Measurements from ENCODE around the gene STX16. TPM values are rescaled to one million over a fixed set of nuclear protein-coding genes. Genes with fewer than 3 reads are reported as not detected.

Gene STX16
- total and polyA plus RNA-seq, 2 donors (not counting 1 experiment from before 2014, with no cell fraction given) = 110 to 117 TPM

- no peak overlapping the region for H3K27ac ChIP-seq (ENCODE audit: low read length in 2 of 2)
- no peaks in the 10 kb centered on the region for H3K4me1 Mint-ChIP-seq
- no peaks in the 10 kb centered on the region for H3K9me3 Mint-ChIP-seq (ENCODE audit: insufficient read depth)
- DNase-seq (no peak), ATAC-seq (ENCODE audit: low read depth) (no peak)
- intact Hi-C loops (cut with micrococcal nuclease) = no loop called here
- no peak overlapping the region for H2AFZ ChIP-seq (ENCODE audit: insufficient read depth, low read depth, low read length, poor library complexity, severe bottlenecking)
- no peaks in the 10 kb centered on the region for H4K20me1 ChIP-seq (ENCODE audit: control insufficient read depth, insufficient read depth, low read length, poor library complexity, severe bottlenecking)
- H3K9ac ChIP-seq (ENCODE audit: low read length) = no peak overlapping the region
- no peaks in the 10 kb centered on the region for H3K79me2 ChIP-seq (ENCODE audit: control insufficient read depth, insufficient read depth, low read length)
- no peak overlapping the region for H3K4me3 Mint-ChIP-seq
- no peak for TF ChIP-seq EZH2 (IDR thresholded peaks at IDR 0.05; ENCODE audit: borderline replicate concordance, insufficient read depth, low read depth, low read length, poor library complexity, severe bottlenecking)
- TF ChIP-seq, protein P1, sequence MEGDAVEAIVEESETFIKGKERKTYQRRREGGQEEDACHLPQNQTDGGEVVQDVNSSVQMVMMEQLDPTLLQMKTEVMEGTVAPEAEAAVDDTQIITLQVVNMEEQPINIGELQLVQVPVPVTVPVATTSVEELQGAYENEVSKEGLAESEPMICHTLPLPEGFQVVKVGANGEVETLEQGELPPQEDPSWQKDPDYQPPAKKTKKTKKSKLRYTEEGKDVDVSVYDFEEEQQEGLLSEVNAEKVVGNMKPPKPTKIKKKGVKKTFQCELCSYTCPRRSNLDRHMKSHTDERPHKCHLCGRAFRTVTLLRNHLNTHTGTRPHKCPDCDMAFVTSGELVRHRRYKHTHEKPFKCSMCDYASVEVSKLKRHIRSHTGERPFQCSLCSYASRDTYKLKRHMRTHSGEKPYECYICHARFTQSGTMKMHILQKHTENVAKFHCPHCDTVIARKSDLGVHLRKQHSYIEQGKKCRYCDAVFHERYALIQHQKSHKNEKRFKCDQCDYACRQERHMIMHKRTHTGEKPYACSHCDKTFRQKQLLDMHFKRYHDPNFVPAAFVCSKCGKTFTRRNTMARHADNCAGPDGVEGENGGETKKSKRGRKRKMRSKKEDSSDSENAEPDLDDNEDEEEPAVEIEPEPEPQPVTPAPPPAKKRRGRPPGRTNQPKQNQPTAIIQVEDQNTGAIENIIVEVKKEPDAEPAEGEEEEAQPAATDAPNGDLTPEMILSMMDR (IDR thresholded peaks at IDR 0.05) = no peak
- peaks cover 40% of the 10 kb centered on the region for H3K27me3 Mint-ChIP-seq
- ChIA-PET POLR2A (no interaction called here), CTCF (interaction anchor here (0.8 kb wide), 1 partner anchor 29 kb away, joined by 3 read pairs; no protein-coding TSS in a partner anchor)
- H3K4me2 ChIP-seq (replicated peaks; ENCODE audit: low read depth, low read length, poor library complexity, severe bottlenecking) = no peak overlapping the region
- H3K27me3 ChIP-seq (replicated peaks in 1 of 4; ENCODE audit: control extremely low read depth in 1 of 4, control insufficient read depth in 3 of 4, insufficient read depth in 4 of 4, low read length in 3 of 4) = peaks cover 0 to 5% (median 0%) of the 10 kb centered on the region in 4 experiments
- H3K27ac Mint-ChIP-seq = no peak overlapping the region
- no peaks in the 10 kb centered on the region for H3K4me1 ChIP-seq (ENCODE audit: control insufficient read depth in 2 of 2, insufficient read depth in 2 of 2, low read length in 2 of 2)
- no peak overlapping the region for H3K4me3 ChIP-seq (ENCODE audit: control extremely low read depth in 1 of 5, extremely low read depth in 1 of 5, insufficient read depth in 1 of 5, low read depth in 2 of 5, low read length in 4 of 5)
- 92% methylated on average over 13 of the region's 13 CpGs for WGBS (ENCODE audit: insufficient coverage)
- H3K9me3 ChIP-seq (ENCODE audit: control extremely low read depth in 1 of 3, control insufficient read depth in 2 of 3, insufficient read depth in 1 of 3, low read length in 2 of 3) = peaks cover 0 to 8% (median 0%) of the 10 kb centered on the region in 3 donors
- H3K36me3 ChIP-seq (replicated peaks in 1 of 2; ENCODE audit: control extremely low read depth in 1 of 2, control insufficient read depth in 1 of 2, extremely low read depth in 1 of 2, insufficient read depth in 2 of 2, low read length in 1 of 2) = no peaks in the 10 kb centered on the region
Measured at GRCh38 chr20:58622671-58623578, 28.2 kb upstream of the STX16 start.

Data from B cell (primary cell).